Measurements from ENCODE around the gene AP1AR. TPM values are rescaled to one million over a fixed set of nuclear protein-coding genes. Genes with fewer than 3 reads are reported as not detected.
"Not testable (repeated sequence)": the region's sequence is repeated elsewhere in the genome, so short reads cannot be mapped to it uniquely, and the experiment has no call there.

The AP1AR gene
- total RNA-seq, 4 donors from 2014 or later, result 13.4 to 22.7 (median 15.6) TPM

DNA sequence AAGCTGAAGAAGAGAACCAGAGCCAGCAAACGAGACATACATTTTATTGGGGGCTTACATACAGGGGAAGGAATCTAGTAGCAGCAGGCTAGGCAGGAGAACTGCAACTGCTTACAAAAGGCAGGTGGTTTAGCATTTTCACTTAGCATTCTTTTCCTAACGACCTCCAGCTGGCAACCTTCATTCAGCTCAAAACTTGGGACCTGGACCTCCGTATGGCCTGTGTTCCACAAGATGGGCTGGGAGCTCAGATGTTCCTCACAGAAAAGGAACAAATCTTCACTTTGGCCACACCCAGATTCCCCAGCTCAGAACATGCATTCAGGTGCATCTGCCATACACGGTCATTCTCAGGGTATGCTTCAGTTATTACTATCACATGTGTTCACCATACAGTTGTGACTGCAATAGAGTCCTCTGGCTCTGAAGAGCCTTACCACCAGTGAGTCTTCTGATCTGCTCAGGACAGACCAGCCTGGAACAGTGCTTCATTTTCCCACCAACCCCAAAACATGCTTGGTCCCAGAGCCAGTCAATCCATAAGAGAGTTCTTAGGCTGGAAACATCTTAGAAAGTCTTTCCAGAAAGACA lies 29.6 kb upstream of the AP1AR start:
- 74% methylated on average over 4 of the region's 4 CpGs for WGBS

DNA sequence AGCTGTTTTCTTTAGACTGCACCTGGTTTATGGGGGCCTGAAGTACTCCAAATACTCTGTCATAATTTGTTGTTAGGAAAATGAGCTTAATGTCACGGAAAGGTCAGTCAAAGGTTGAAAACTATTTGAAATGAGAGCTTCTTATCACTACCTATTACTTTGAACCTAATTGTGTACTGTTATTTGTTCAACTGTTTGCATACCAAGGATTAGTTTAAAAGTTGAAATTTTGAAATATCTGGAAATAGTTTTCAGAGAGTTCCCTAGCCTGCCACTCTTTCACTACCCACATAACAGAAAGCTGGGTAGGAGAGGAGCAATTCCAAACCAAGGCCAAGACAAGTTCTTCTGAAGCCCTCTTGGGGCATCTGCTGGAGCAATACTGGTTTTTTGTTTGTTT lies 28.0 kb upstream of the AP1AR start:
- 93% methylated on average over 1 of the region's 1 CpG for WGBS

More for the DNA sequence above, 29.6 kb upstream of the AP1AR start:
- H3K36me3 ChIP-seq, result no peaks in the 10 kb centered on the region
- no peak for DNase-seq (ENCODE audit: low spot score in 2 of 2)
- H3K27ac ChIP-seq, result no peak overlapping the region
- TF ChIP-seq POLR2A (IDR thresholded peaks at IDR 0.05) (no peak), POLR2AphosphoS5 (IDR thresholded peaks at IDR 0.05) (no peak), EP300 (IDR thresholded peaks at IDR 0.05) (no peak)
- TF ChIP-seq, protein P1, sequence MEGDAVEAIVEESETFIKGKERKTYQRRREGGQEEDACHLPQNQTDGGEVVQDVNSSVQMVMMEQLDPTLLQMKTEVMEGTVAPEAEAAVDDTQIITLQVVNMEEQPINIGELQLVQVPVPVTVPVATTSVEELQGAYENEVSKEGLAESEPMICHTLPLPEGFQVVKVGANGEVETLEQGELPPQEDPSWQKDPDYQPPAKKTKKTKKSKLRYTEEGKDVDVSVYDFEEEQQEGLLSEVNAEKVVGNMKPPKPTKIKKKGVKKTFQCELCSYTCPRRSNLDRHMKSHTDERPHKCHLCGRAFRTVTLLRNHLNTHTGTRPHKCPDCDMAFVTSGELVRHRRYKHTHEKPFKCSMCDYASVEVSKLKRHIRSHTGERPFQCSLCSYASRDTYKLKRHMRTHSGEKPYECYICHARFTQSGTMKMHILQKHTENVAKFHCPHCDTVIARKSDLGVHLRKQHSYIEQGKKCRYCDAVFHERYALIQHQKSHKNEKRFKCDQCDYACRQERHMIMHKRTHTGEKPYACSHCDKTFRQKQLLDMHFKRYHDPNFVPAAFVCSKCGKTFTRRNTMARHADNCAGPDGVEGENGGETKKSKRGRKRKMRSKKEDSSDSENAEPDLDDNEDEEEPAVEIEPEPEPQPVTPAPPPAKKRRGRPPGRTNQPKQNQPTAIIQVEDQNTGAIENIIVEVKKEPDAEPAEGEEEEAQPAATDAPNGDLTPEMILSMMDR (IDR thresholded peaks at IDR 0.05), result no peak
- no peak overlapping the region for H3K4me3 ChIP-seq
- H3K27me3 ChIP-seq, result no peaks in the 10 kb centered on the region
- no peaks in the 10 kb centered on the region for H3K9me3 ChIP-seq
- H3K4me1 ChIP-seq, result no peaks in the 10 kb centered on the region

DNA sequence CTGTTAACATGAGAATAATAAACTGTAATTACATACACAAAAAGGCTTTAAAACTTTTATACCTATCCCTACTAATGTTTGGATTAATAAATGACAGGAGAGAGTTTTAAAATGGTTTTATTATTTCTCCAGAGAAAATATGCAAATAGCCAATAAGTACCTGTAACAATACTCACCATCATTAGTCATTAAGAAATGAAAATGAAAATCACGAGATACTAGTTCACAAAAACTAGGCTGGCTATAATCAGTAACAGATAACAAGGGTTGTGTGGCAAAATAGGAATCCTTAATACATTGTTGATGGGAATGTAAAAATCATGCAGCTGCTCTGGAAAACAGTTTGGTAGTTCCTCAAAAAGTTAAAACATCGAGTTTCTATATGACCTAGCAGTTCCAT lies 25.2 kb upstream of the AP1AR start:
- Histone ChIP-seq H3K4me3 (no peak overlapping the region), H3K9me3 (no peaks in the 10 kb centered on the region), H3K27me3 (no peaks in the 10 kb centered on the region), H3K36me3 (no peaks in the 10 kb centered on the region), H3K4me1 (no peaks in the 10 kb centered on the region), H3K27ac (no peak overlapping the region)
- TF ChIP-seq POLR2AphosphoS5 (IDR thresholded peaks at IDR 0.05), result no peak
- no peak for TF ChIP-seq POLR2A (IDR thresholded peaks at IDR 0.05)
- no peak for TF ChIP-seq EP300 (IDR thresholded peaks at IDR 0.05)
- TF ChIP-seq, protein P1 (IDR thresholded peaks at IDR 0.05), result no peak
- 79% methylated on average over 2 of the region's 2 CpGs for WGBS
- DNase-seq (ENCODE audit: low spot score in 2 of 2), result no peak

More for the DNA sequence above, 28.0 kb upstream of the AP1AR start:
- H3K36me3 ChIP-seq, result no peaks in the 10 kb centered on the region
- no peaks in the 10 kb centered on the region for H3K4me1 ChIP-seq
- H3K9me3 ChIP-seq, result no peaks in the 10 kb centered on the region
- DNase-seq (ENCODE audit: low spot score in 2 of 2), result no peak
- TF ChIP-seq POLR2A (IDR thresholded peaks at IDR 0.05), result no peak
- TF ChIP-seq, protein P1 (IDR thresholded peaks at IDR 0.05), result no peak
- no peak for TF ChIP-seq POLR2AphosphoS5 (IDR thresholded peaks at IDR 0.05)
- TF ChIP-seq EP300 (IDR thresholded peaks at IDR 0.05), result no peak
- no peak overlapping the region for H3K27ac ChIP-seq
- no peak overlapping the region for H3K4me3 ChIP-seq
- no peaks in the 10 kb centered on the region for H3K27me3 ChIP-seq

DNA sequence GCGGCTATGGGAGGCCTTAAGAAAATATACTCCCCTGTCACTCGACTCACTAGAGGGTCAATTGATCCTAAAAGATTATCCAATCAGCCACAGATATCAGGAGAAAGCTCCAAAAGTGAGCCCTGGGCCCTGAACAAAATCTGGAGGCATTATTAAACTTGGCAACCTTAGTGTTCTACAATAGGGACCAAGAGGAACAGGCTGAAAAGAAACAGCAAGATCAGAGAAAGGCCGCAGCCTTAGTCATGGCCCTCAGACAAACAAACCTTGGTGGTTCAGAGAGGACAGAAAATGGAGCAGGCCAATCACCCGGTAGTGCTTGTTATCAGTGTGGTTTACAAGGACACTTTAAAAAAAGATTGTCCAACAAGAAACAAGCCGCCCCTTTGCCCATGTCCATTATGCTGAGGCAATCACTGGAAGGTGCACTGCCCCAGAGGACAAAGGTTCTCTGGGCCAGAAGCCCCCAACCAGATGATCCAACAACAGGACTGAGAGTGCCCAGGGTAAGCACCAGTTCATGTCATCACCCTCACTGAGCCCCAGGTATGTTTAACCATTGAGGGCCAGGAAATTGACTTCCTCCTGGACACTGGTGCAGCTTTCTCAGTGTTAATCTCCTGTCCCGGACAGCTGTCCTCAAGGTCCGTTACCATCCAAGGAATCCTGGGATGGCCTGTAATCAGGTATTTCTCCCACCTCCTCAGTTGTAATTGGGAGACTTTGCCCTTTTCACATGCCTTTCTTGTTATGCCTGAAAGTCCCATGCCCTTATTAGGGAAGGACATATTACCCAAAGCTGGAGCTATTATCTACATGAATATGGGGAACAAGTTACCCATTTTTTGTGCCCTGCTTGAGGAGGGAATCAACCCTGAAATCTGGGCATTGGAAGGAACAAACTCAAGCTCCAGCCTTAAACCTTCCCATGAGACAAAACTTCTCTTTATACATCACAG lies 23.2 kb upstream of the AP1AR start:
- not testable (repeated sequence) for H3K27ac ChIP-seq; H3K27me3 ChIP-seq; H3K9me3 ChIP-seq; H3K4me3 ChIP-seq; DNase-seq (ENCODE audit: low spot score in 2 of 2); H3K36me3 ChIP-seq; H3K4me1 ChIP-seq
- WGBS, result 87% methylated on average over 7 of the region's 7 CpGs

DNA sequence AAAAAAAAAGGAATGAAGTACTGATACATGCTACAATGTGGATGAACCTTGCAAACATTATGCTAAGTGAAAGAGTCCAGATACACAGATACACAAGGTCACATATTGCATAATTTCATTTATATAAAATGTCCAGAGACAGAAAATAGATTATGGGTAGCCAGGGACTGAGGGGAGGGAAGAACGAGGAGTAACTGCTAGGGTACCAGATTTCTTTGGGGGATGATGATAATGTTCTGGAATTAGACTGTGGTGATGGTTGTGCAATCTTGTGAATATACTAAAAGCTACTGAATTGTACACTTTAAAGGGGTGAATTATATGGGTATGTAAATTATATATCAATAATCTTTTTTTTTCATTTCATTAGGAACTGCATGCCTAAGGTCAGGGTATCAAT lies 20.8 kb upstream of the AP1AR start:
- TF ChIP-seq POLR2A (IDR thresholded peaks at IDR 0.05) (no peak), EP300 (IDR thresholded peaks at IDR 0.05) (no peak), POLR2AphosphoS5 (IDR thresholded peaks at IDR 0.05) (no peak)
- TF ChIP-seq, protein P1 (IDR thresholded peaks at IDR 0.05), result no peak
- H3K9me3 ChIP-seq, result no peaks in the 10 kb centered on the region
- no peak overlapping the region for H3K27ac ChIP-seq
- no peaks in the 10 kb centered on the region for H3K27me3 ChIP-seq
- H3K36me3 ChIP-seq, result no peaks in the 10 kb centered on the region
- 82% methylated on average over 1 of the region's 1 CpG for WGBS
- no peaks in the 10 kb centered on the region for H3K4me1 ChIP-seq
- no peak for DNase-seq (ENCODE audit: low spot score in 2 of 2)
- H3K4me3 ChIP-seq, result no peak overlapping the region

Measured in suprapubic skin (tissue), 4 donors.